Stimulated activated CD8-positive, alpha-beta memory T cell treated with anti-CD3 and anti-CD28 coated beads, Interleukin-4, amount 100 ng/mL, for 48 hours (primary cell): ENCODE measurements around the gene CHRNB4.
"Not testable (repeated sequence)": the region's sequence is repeated elsewhere in the genome, so short reads cannot be mapped to it uniquely, and the experiment has no call there.

ENCODE experiments used
- DNase-seq: peaks from one replicate; pipeline ENCODE4 v3.0.0-alpha.2; 2020

CHRNB4 gene

GRCh38 chr15:78614021-78614420, 27.0 kb downstream of the CHRNB4 start:
- no peak for DNase-seq

DNA sequence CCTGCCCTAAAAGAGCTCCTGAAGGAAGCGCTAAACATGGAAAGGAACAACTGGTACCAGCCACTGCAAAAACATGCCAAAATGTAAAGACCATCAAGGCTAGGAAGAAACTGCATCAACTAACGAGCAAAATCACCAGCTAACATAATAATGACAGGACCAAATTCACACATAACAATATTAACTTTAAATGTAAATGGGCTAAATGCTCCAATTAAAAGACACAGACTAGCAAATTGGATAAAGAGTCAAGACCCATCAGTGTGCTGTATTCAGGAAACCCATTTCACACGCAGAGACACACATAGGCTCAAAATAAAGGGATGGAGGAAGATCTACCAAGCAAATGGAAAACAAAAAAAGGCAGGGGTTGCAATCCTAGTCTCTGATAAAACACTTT, 31.5 kb downstream of the CHRNB4 start:
- DNase-seq = not testable (repeated sequence)

GRCh38 chr15:78605680-78606079, 35.3 kb downstream of the CHRNB4 start:
- no peak for DNase-seq

DNA sequence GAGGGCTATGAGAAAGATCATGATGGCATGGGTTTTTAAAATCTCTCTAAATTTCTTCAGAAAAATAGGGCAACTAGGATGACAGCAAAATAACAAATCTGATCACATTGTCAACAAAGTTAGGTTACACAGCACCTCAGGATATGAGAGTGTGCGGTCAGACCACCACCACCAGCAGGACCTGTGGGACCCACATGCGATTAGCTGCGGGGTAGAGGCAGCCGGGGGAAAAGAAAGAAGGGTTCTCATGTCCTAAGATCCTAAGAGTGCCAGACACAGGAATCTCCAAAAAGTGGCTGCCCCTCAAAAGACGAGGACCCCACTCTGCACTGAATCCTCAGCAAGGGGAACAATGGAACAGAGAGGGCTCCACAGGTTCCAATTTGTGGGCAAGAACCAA, 35.8 kb downstream of the CHRNB4 start:
- DNase-seq = no peak

DNA sequence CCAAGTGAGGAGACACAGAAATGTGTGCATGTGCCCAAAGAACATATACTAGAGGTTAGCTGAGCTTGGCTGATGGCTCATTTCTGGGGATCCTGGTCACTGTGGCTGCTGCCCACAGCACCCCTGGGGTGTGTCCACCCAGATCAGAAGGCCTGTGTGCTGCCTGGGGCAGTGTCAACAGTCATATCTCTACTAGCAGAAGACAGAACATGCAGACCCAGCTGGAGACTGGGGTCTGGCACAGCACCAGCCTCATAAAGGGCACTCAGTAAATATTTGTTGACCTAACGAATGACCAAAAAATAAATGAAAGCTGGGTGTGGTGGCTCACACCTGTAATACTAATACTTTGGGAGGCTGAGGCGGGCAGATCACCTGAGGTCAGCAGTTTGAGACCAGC, 36.6 kb downstream of the CHRNB4 start:
- DNase-seq = no peak

DNA sequence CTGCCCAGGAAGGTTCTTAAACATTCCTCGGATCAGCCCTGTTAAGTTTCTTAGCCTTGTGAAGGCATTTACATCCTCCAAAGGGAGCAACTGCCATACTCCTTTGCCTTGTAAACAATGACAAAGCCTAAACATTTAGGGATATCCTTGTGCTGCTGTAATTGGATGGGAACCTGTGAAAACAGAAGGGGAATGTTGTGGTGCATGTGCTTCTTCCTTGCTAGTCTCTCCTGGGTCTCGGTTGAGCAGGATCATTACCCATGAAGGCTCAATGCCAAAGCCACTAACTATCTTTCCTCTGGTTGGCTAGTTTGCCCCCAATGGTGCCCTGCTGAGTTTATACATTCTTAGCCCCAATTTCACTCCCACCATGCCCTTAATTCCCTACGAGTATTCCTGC, 37.5 kb downstream of the CHRNB4 start:
- no peak for DNase-seq

- DNase-seq = no peak
Measured at GRCh38 chr15:78599189-78599588, 41.8 kb downstream of the CHRNB4 start.

- DNase-seq = no peak
Measured at GRCh38 chr15:78598348-78598747, 42.7 kb downstream of the CHRNB4 start.

- DNase-seq = no peak
Measured at GRCh38 chr15:78597583-78597982, 43.4 kb downstream of the CHRNB4 start.

DNA sequence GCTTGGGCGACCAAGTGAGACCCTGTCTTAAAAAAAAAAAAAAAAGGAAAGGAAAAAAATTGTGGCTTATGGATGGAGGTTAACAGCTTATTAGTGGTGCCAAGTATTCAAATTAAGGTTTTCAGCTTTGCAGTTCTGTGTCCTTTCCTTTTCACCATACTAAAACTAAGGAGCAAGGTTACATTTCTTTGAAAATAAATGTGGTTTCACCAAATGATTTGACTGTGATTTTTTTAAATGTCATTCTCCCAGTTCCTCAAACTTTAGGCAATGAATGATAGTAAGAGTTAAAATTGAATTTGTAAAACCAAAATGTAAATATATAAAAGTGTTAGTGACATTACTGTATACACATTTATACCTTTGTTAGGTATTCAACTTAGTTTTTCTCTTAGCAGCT, 66.1 kb downstream of the CHRNB4 start:
- DNase-seq = no peak
